ENCODE data around the gene AHSG. TPM values are rescaled to one million over a fixed set of nuclear protein-coding genes. Genes with fewer than 3 reads are reported as not detected.

AHSG gene
- total RNA-seq, 1 donor from 2014 or later = not detected

DNA sequence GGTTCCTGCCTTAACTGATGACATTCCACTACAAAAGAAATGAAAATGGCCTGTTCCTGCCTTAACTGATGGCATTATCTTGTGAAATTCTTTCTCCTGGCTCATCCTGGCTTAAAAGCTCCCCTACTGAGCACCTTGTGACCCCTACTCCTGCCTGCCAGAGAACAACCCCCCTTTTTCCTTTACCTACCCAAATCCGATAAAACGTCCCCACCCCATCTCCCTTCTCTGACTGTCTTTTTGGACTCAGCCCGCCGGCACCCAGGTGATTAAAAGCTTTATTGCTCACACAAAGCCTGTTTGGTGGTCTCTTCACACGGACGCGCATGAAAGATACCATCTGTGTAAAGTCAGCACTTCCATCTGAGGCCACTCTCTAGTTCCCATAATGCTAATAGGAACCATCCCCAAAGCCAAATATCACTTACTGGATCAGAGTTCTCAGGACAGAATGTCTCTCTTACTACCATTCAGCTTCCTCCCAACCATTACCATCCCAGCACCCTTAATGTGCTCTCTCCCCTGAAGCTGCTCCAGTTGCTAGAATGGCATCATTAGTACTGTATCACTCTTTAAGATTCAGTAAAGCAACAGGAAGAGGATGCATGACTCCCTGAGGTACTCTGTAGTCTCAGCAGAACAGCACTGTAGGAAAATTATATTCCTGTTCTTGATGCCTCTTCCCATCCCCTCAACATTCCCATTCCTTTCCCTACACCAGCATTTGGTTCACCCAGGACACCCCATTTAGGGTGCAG lies 50.7 kb downstream of the AHSG start:
- H3K4me3 ChIP-seq = no peak overlapping the region
- DNase-seq (no peak), ATAC-seq (no peak)
- no peaks in the 10 kb centered on the region for H3K36me3 ChIP-seq
- H3K4me1 ChIP-seq = no peaks in the 10 kb centered on the region
- no peak overlapping the region for H3K27ac ChIP-seq
- H3K9me3 ChIP-seq = no peaks in the 10 kb centered on the region
- H3K27me3 ChIP-seq = peaks cover 7% of the 10 kb centered on the region
- TF ChIP-seq, protein P1, sequence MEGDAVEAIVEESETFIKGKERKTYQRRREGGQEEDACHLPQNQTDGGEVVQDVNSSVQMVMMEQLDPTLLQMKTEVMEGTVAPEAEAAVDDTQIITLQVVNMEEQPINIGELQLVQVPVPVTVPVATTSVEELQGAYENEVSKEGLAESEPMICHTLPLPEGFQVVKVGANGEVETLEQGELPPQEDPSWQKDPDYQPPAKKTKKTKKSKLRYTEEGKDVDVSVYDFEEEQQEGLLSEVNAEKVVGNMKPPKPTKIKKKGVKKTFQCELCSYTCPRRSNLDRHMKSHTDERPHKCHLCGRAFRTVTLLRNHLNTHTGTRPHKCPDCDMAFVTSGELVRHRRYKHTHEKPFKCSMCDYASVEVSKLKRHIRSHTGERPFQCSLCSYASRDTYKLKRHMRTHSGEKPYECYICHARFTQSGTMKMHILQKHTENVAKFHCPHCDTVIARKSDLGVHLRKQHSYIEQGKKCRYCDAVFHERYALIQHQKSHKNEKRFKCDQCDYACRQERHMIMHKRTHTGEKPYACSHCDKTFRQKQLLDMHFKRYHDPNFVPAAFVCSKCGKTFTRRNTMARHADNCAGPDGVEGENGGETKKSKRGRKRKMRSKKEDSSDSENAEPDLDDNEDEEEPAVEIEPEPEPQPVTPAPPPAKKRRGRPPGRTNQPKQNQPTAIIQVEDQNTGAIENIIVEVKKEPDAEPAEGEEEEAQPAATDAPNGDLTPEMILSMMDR (IDR thresholded peaks at IDR 0.05) = no peak
- intact Hi-C loops (cut with DNase I) = no loop called here

DNA sequence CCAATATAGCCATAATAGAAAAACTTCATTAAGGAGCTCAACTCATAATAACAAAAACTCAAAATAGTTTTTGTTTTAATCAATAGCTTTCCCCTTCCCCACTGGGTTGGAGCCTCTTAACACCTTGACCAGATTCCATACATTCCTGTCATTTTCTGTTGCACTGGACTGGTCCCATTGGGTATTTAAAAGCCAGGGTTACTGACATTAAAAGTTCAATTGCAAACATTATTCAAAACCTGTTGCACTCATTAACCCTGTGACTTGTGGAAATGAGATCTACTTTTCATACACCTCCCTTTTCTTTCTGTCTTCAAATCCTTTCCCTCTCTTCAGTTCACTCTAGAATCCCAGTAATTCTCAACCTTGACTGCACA lies 51.2 kb downstream of the AHSG start:
- TF ChIP-seq, protein P1 (IDR thresholded peaks at IDR 0.05) = no peak
- intact Hi-C loops (cut with DNase I) = no loop called here
- no peak for ATAC-seq
- Histone ChIP-seq H3K4me1 (no peaks in the 10 kb centered on the region), H3K27ac (no peak overlapping the region), H3K36me3 (no peaks in the 10 kb centered on the region), H3K9me3 (no peaks in the 10 kb centered on the region), H3K27me3 (peaks cover 7% of the 10 kb centered on the region), H3K4me3 (no peak overlapping the region)
- no peak for DNase-seq

DNA sequence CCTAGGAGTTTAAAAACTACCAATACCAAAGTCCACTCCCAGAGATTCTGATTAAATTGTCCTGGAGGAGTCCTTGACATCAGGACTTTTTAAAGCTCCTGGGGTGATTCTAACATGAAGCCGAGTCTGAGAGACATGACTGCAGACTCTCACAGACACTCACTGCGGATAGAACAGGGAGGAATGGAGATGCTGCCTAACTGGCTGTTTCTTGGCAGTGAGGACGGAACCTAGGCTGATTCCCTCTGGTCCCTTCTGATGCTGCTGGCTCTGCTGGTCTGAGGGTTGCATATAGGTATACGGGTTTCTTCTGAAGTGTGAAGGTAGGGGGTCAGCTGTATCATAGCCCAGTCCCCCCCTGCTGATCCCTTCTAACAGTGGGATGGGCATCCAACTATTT lies 51.6 kb downstream of the AHSG start:
- intact Hi-C loops (cut with DNase I) = no loop called here
- TF ChIP-seq, protein P1 (IDR thresholded peaks at IDR 0.05) = no peak
- Histone ChIP-seq H3K4me3 (no peak overlapping the region), H3K36me3 (no peaks in the 10 kb centered on the region), H3K4me1 (no peaks in the 10 kb centered on the region), H3K27me3 (peaks cover 7% of the 10 kb centered on the region), H3K9me3 (no peaks in the 10 kb centered on the region), H3K27ac (no peak overlapping the region)
- DNase-seq (no peak), ATAC-seq (no peak)

DNA sequence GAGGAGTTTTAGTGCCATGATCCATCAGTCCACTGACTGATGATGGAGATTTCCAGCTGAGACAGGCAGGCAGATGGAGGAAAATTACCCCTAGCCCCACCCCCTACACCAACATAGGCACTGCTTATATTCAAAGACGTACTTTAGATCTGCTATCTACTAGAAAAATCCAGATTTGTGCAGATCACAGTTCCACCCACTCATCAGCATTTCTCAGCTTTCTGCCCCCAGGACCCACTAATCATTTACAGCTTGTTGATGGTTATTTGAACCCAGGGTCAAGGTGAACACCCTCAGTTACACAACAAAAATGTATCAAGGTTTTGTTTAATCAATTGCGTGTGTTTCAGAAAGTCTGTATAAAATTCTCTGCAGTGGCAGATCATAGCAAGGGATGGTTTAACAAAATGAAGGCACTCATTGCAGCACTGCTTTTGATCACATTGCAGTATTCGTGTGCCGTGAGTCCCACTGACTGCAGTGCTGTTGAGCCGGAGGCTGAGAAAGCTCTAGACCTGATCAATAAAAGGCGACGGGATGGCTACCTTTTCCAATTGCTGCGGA lies 52.8 kb downstream of the AHSG start, which contains the start of gene HRG:
TSS of gene HRG (plus strand) at position 390 of the 564 bp plus-strand sequence. CDS start at position 408, 18 bp downstream.
- H3K4me1 ChIP-seq = no peaks in the 10 kb centered on the region
- TF ChIP-seq, protein P1 (IDR thresholded peaks at IDR 0.05) = no peak
- ATAC-seq = no peak
- DNase-seq = no peak
- intact Hi-C loops (cut with DNase I) = no loop called here
- no peaks in the 10 kb centered on the region for H3K9me3 ChIP-seq
- no peak within 1 kb of the TSS for H3K4me3 ChIP-seq
- no peak within 1 kb of the TSS for H3K27ac ChIP-seq
- H3K36me3 ChIP-seq = no peaks in the 10 kb centered on the region
- H3K27me3 ChIP-seq = peaks cover 7% of the 10 kb centered on the region

DNA sequence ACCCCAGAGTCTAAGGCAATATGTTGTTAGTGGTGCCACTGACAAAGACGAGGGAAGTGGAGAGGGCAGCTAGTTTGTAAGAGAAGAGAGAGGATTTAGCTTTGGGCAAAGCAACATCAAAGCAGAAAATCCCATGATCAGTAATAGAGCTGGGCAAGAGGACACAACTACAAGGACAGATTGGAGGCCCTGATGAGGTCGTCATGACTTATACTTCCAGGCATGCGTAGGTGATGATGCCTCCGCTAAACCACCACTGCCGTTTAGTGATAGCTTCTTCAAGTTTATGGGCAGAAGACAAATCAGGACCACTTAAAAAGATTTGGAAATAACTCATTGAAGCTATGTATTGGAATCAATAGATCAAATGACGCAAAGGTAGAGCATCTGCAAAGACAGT lies 55.6 kb downstream of the AHSG start:
- intact Hi-C loops (cut with DNase I) = no loop called here
- Histone ChIP-seq H3K27me3 (peaks cover 7% of the 10 kb centered on the region), H3K4me3 (no peak overlapping the region), H3K27ac (no peak overlapping the region), H3K9me3 (no peaks in the 10 kb centered on the region), H3K36me3 (no peaks in the 10 kb centered on the region), H3K4me1 (no peaks in the 10 kb centered on the region)
- TF ChIP-seq, protein P1 (IDR thresholded peaks at IDR 0.05) = no peak
- ATAC-seq (no peak), DNase-seq (no peak)

All from upper lobe of right lung (tissue), 1 donor.